DND-41 (cell line): Measurements from ENCODE around the gene CCHCR1.

Source experiments
- ATAC-seq: fragments of 200-7000 bp; cut with Tn5 transposase; 3 replicates; pipeline ENCODE4 v1.9.1; 2021; ENCODE audit warnings: low read depth; ENCODE audit not compliant: insufficient read depth
- DNase-seq: peaks from one replicate; pipeline ENCODE4 v3.0.0-alpha.2; 2020
- H2AFZ ChIP-seq: 2 replicates; pipeline ENCODE4 v1.6.0; 2012; ENCODE audit warnings: low read depth, low read length
- H3K27ac ChIP-seq: 2 replicates; pipeline ENCODE4 v1.5.1; 2012; ENCODE audit warnings: low read length, inconsistent platforms
- H3K27me3 ChIP-seq: fragments of 200-600 bp; sonication (generic); 2 replicates; pipeline ENCODE4 v1.6.0; 2012; ENCODE audit warnings: low read length, mild to moderate bottlenecking, inconsistent platforms; ENCODE audit not compliant: insufficient read depth, poor library complexity
- H3K36me3 ChIP-seq: 2 replicates; pipeline ENCODE4 v1.5.1; 2012; ENCODE audit warnings: low read length, inconsistent platforms; ENCODE audit not compliant: insufficient read depth
- H3K4me1 ChIP-seq: 2 replicates; pipeline ENCODE4 v1.5.1; 2012; ENCODE audit warnings: mild to moderate bottlenecking, low read length; ENCODE audit not compliant: insufficient read depth
- H3K4me2 ChIP-seq: 2 replicates; pipeline ENCODE4 v1.6.0; 2012; ENCODE audit warnings: mild to moderate bottlenecking, moderate library complexity, low read length, inconsistent platforms; ENCODE audit not compliant: insufficient read depth
- H3K4me3 ChIP-seq, 2 experiments: fragments of 200-600 bp in 1 of 2; shearing (Covaris generic) in 1 of 2; 2 replicates each; pipeline ENCODE4 v1.5.1; 2012 to 2016; ENCODE audit warnings: inconsistent platforms in 2 of 2, low read length in 2 of 2, mild to moderate bottlenecking in 2 of 2, low read depth in 1 of 2, moderate library complexity in 1 of 2
- H3K79me2 ChIP-seq: 2 replicates; pipeline ENCODE4 v1.6.0; 2012; ENCODE audit warnings: low read length, inconsistent platforms; ENCODE audit not compliant: insufficient read depth
- H3K9ac ChIP-seq: 2 replicates; pipeline ENCODE4 v1.6.0; 2012; ENCODE audit warnings: low read depth, mild to moderate bottlenecking, inconsistent platforms, low read length, moderate library complexity
- H3K9me3 ChIP-seq: 2 replicates; pipeline ENCODE4 v1.5.1; 2012; ENCODE audit warnings: low read length, moderate library complexity, mild to moderate bottlenecking, inconsistent platforms; ENCODE audit not compliant: insufficient read depth, severe bottlenecking
- H4K20me1 ChIP-seq: 2 replicates; pipeline ENCODE4 v1.6.0; 2012; ENCODE audit warnings: low read length; ENCODE audit not compliant: insufficient read depth
- CTCF ChIP-seq: IDR thresholded peaks from 2 replicates; pipeline ENCODE4 v1.5.1; 2012; ENCODE audit warnings: borderline replicate concordance, low read length, moderate library complexity, mild to moderate bottlenecking; ENCODE audit not compliant: poor library complexity, severe bottlenecking; ENCODE audit errors: extremely low read depth
- EZH2 ChIP-seq: IDR thresholded peaks from 3 replicates; pipeline ENCODE4 v1.6.1; 2012; ENCODE audit warnings: borderline replicate concordance, low read depth, mild to moderate bottlenecking, moderate library complexity, low read length, inconsistent platforms; ENCODE audit not compliant: severe bottlenecking

CCHCR1 gene

GRCh38 chr6:31098449-31098938 lies 59.1 kb downstream of the CCHCR1 start:
- Histone ChIP-seq H3K9me3 (no peaks in the 10 kb centered on the region), H3K4me2 (no peak overlapping the region), H3K9ac (no peak overlapping the region), H3K36me3 (no peaks in the 10 kb centered on the region), H2AFZ (no peak overlapping the region), H4K20me1 (no peaks in the 10 kb centered on the region), H3K4me3 (no peak overlapping the region), H3K79me2 (no peaks in the 10 kb centered on the region), H3K27me3 (no peaks in the 10 kb centered on the region), H3K27ac (no peak overlapping the region), H3K4me1 (peaks cover 14% of the 10 kb centered on the region)
- ATAC-seq (no peak), DNase-seq (no peak)
- TF ChIP-seq EZH2 (no peak), CTCF (no peak)

GRCh38 chr6:31096656-31097055 lies 60.9 kb downstream of the CCHCR1 start:
- ATAC-seq: no peak
- no peak overlapping the region for H2AFZ ChIP-seq
- H3K4me1 ChIP-seq: peaks cover 14% of the 10 kb centered on the region

DNA sequence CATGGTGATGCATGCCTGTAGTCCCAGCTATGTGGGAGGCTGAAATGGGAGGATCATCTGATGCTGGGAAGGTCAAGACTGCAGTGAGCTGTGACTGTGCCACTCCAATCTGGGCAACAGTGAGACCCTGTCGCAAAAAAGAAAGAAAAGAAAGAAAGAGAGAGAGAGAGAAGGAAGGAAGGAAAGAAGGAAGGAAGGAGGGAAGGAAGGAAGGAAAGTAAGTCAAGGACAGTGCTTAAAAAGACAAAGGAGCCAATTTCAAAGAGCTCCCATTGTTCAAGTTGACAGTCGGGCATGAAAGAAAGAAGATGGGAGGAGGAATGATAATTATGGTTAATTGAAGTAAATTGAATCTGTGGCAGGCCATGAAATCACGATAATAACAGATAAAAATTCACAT lies 61.4 kb downstream of the CCHCR1 start:
- H3K4me3 ChIP-seq: no peak overlapping the region
- no peak overlapping the region for H2AFZ ChIP-seq
- H3K4me1 ChIP-seq: peaks cover 14% of the 10 kb centered on the region
- no peak for DNase-seq
- no peak for TF ChIP-seq EZH2
- TF ChIP-seq CTCF: no peak
- no peak overlapping the region for H3K27ac ChIP-seq
- H3K9me3 ChIP-seq: no peaks in the 10 kb centered on the region
- H3K27me3 ChIP-seq: no peaks in the 10 kb centered on the region
- no peak overlapping the region for H3K4me2 ChIP-seq
- no peak for ATAC-seq
- no peaks in the 10 kb centered on the region for H3K36me3 ChIP-seq
- no peak overlapping the region for H3K9ac ChIP-seq
- H4K20me1 ChIP-seq: no peaks in the 10 kb centered on the region
- H3K79me2 ChIP-seq: no peaks in the 10 kb centered on the region

More at GRCh38 chr6:31096656-31097055, 60.9 kb downstream of the CCHCR1 start:
- no peaks in the 10 kb centered on the region for H3K27me3 ChIP-seq
- no peaks in the 10 kb centered on the region for H4K20me1 ChIP-seq
- H3K9ac ChIP-seq: no peak overlapping the region
- H3K9me3 ChIP-seq: no peaks in the 10 kb centered on the region
- H3K79me2 ChIP-seq: no peaks in the 10 kb centered on the region
- no peak for TF ChIP-seq CTCF
- TF ChIP-seq EZH2: no peak
- no peak for DNase-seq
- H3K36me3 ChIP-seq: no peaks in the 10 kb centered on the region
- H3K4me3 ChIP-seq: no peak overlapping the region
- no peak overlapping the region for H3K27ac ChIP-seq
- H3K4me2 ChIP-seq: no peak overlapping the region
